Measurements from ENCODE around the gene TNS1. TPM values are rescaled to one million over a fixed set of nuclear protein-coding genes. Genes with fewer than 3 reads are reported as not detected.

TNS1 gene
- total and polyA plus RNA-seq, 2 donors (not counting 1 experiment from before 2014, with no cell fraction given), result 0.10 to 0.86 TPM

- CTCF ChIA-PET, result interaction anchor here (1.0 kb wide), 1 partner anchor 174 kb away, joined by 4 read pairs; no protein-coding TSS in a partner anchor
Observed at GRCh38 chr2:217820091-217820819, 182.5 kb downstream of the TNS1 start.

More at GRCh38 chr2:217820091-217820819, 182.5 kb downstream of the TNS1 start:
- Mint-ChIP-seq H3K4me1 (no peaks in the 10 kb centered on the region), H3K9me3 (ENCODE audit: insufficient read depth) (no peaks in the 10 kb centered on the region), H3K27me3 (no peaks in the 10 kb centered on the region), H3K27ac (no peak overlapping the region), H3K4me3 (no peak overlapping the region)
- POLR2A ChIA-PET, result no interaction called here
- Histone ChIP-seq H3K9me3 (ENCODE audit: control extremely low read depth in 1 of 3, control insufficient read depth in 2 of 3, insufficient read depth in 1 of 3, low read length in 2 of 3) (no peaks in the 10 kb centered on the region), H3K79me2 (ENCODE audit: control insufficient read depth, insufficient read depth, low read length) (no peaks in the 10 kb centered on the region), H3K9ac (ENCODE audit: low read length) (no peak overlapping the region), H3K4me1 (ENCODE audit: control insufficient read depth in 2 of 2, insufficient read depth in 2 of 2, low read length in 2 of 2) (no peaks in the 10 kb centered on the region), H3K27ac (ENCODE audit: low read length in 2 of 2) (no peak overlapping the region), H3K4me3 (ENCODE audit: control extremely low read depth in 1 of 5, extremely low read depth in 1 of 5, insufficient read depth in 1 of 5, low read depth in 2 of 5, low read length in 4 of 5) (no peak overlapping the region), H4K20me1 (ENCODE audit: control insufficient read depth, insufficient read depth, low read length, poor library complexity, severe bottlenecking) (no peaks in the 10 kb centered on the region), H2AFZ (ENCODE audit: insufficient read depth, low read depth, low read length, poor library complexity, severe bottlenecking) (no peak overlapping the region), H3K4me2 (replicated peaks; ENCODE audit: low read depth, low read length, poor library complexity, severe bottlenecking) (no peak overlapping the region), H3K36me3 (replicated peaks in 1 of 2; ENCODE audit: control extremely low read depth in 1 of 2, control insufficient read depth in 1 of 2, extremely low read depth in 1 of 2, insufficient read depth in 2 of 2, low read length in 1 of 2) (no peaks in the 10 kb centered on the region), H3K27me3 (replicated peaks in 1 of 4; ENCODE audit: control extremely low read depth in 1 of 4, control insufficient read depth in 3 of 4, insufficient read depth in 4 of 4, low read length in 3 of 4) (no peaks in the 10 kb centered on the region)
- no peak for ATAC-seq (ENCODE audit: low read depth)
- 82% methylated on average over 5 of the region's 7 CpGs for WGBS (ENCODE audit: insufficient coverage)
- TF ChIP-seq CTCF (IDR thresholded peaks at IDR 0.05), result no peak
- TF ChIP-seq EZH2 (IDR thresholded peaks at IDR 0.05; ENCODE audit: borderline replicate concordance, insufficient read depth, low read depth, low read length, poor library complexity, severe bottlenecking), result no peak
- DNase-seq, result no peak
- intact Hi-C loops (cut with micrococcal nuclease), result no loop called here

Measured in B cell (primary cell).